ENCODE measurements around the gene MYH10.

MYH10 gene

DNA sequence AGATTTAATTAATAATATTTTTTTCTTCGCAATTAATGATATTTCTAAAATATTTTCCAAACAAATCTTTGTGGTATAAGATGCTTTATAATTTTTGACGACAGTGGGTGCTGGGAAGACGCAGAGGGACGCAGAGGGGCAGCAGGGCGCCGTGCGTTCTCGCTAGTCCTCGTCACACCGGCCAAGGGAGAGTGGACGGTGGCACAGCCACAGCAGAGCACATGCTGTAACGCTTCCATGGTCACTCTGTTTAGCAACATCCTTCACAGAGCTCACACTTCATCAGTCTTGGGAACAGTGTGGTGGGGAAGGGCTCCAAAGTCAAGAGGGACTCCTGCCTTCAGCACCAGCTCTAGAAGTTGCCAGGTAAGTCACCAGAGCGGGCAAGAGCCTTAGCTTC is 134.4 kb downstream of the MYH10 start:
- H3K36me3 ChIP-seq = peaks cover 4% of the 10 kb centered on the region
- H3K4me3 ChIP-seq (ENCODE audit: low read depth in 1 of 2, low read length in 1 of 2) = no peak overlapping the region
- TF ChIP-seq CTCF (IDR thresholded peaks at IDR 0.05) = no peak
- H3K27ac ChIP-seq = no peak overlapping the region
- H3K4me1 ChIP-seq (ENCODE audit: control insufficient read depth in 1 of 2, insufficient read depth in 1 of 2, low read depth in 1 of 2, low read length in 1 of 2) = no peaks in the 10 kb centered on the region
- no peaks in the 10 kb centered on the region for H3K27me3 ChIP-seq
- H3K9me3 ChIP-seq = no peaks in the 10 kb centered on the region

- no peaks in the 10 kb centered on the region for H3K4me1 ChIP-seq (ENCODE audit: control insufficient read depth in 1 of 2, insufficient read depth in 1 of 2, low read depth in 1 of 2, low read length in 1 of 2)
- no peak for TF ChIP-seq CTCF (IDR thresholded peaks at IDR 0.05)
- no peak overlapping the region for H3K27ac ChIP-seq
- H3K36me3 ChIP-seq = peaks cover 13% of the 10 kb centered on the region
- H3K27me3 ChIP-seq = no peaks in the 10 kb centered on the region
- H3K4me3 ChIP-seq (ENCODE audit: low read depth in 1 of 2, low read length in 1 of 2) = no peak overlapping the region
- no peaks in the 10 kb centered on the region for H3K9me3 ChIP-seq
Measured at GRCh38 chr17:8494506-8495111, 135.9 kb downstream of the MYH10 start.

DNA sequence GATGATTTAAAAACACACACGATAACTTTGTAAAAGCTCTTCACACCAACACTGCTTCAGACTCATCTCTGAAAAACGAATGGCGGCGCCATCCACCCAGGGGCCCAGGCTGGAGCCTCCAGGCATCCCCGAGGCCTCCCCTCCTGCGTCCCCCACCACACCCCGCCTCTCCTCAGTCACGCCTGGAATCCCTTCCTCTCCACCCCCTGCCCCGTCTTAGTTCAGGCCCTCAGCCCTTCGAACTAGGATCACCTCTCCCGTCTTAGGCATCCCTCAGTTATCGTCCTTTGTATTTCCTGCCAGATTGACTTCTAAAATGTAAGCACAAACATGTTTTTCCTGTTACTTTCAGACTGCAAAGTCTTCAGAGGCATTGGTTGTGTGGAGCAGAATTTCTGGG is 136.5 kb downstream of the MYH10 start:
- Histone ChIP-seq H3K4me3 (ENCODE audit: low read depth in 1 of 2, low read length in 1 of 2) (no peak overlapping the region), H3K9me3 (no peaks in the 10 kb centered on the region), H3K27me3 (no peaks in the 10 kb centered on the region), H3K4me1 (ENCODE audit: control insufficient read depth in 1 of 2, insufficient read depth in 1 of 2, low read depth in 1 of 2, low read length in 1 of 2) (no peaks in the 10 kb centered on the region), H3K27ac (no peak overlapping the region), H3K36me3 (peaks cover 13% of the 10 kb centered on the region)
- no peak for TF ChIP-seq CTCF (IDR thresholded peaks at IDR 0.05)

DNA sequence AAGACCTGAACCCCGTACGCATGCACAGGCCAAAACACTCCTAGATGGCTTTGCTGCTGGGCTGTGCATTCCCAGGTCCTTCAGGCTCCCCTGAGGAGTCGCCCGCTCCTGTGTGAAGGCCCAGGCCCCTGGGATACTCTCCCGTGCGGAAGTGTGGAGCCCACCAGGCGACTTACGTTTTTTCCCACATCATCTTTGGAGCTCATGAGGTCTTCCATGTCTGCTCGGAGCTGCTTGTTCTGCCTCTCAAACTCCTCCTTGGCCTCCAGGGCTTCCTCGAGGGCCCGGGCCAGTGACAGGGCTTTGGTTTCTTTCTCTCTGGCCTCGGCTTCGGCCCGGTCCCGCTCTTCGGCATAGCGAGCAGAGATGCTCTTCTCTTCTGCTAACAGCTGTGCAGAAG is 138.4 kb downstream of the MYH10 start:
- Histone ChIP-seq H3K4me3 (ENCODE audit: low read depth in 1 of 2, low read length in 1 of 2) (no peak overlapping the region), H3K4me1 (ENCODE audit: control insufficient read depth in 1 of 2, insufficient read depth in 1 of 2, low read depth in 1 of 2, low read length in 1 of 2) (no peaks in the 10 kb centered on the region), H3K27ac (no peak overlapping the region), H3K27me3 (no peaks in the 10 kb centered on the region), H3K36me3 (peaks cover 27% of the 10 kb centered on the region), H3K9me3 (no peaks in the 10 kb centered on the region)
- TF ChIP-seq CTCF (IDR thresholded peaks at IDR 0.05) = no peak

DNA sequence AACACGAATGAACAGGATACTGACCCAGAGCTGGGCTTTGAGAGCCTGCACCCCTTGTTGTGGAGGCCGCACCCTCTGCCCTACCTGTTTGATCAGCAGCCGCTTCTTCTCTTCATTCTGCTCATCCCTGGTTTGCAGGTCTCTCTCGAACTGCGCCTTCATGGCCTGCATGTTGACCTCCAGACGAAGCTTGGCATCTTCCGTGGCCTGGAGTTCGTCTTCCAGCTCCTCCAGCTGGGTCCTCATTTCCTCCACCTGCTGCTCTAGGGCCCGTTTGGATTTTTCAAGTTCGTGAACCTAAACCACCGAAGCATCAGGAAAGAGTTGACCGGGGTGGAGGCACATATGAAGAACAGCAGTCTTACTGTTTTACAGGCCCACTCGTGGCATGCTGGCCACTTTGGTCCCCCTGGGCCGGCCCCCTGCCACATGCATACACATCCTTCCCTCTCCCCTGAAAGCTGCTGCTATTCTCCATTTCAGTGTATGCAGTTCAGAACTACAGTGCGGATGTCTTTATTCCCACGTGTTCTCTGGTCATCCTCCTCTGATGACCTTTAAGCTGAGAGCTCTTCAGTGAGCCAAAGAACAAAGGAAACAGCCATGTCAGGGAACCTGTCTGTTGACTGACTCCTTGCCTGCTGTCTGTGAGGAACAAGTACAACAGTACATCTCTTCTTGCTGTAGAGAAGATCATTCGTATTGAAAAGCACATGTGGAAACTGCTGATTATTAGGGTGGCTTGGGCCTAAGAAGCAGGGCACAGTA is 140.1 kb downstream of the MYH10 start:
- Histone ChIP-seq H3K9me3 (no peaks in the 10 kb centered on the region), H3K4me3 (ENCODE audit: low read depth in 1 of 2, low read length in 1 of 2) (no peak overlapping the region), H3K4me1 (ENCODE audit: control insufficient read depth in 1 of 2, insufficient read depth in 1 of 2, low read depth in 1 of 2, low read length in 1 of 2) (no peaks in the 10 kb centered on the region), H3K27ac (peak overlapping the region; percentile 23), H3K27me3 (no peaks in the 10 kb centered on the region), H3K36me3 (peaks cover 31% of the 10 kb centered on the region)
- TF ChIP-seq CTCF (IDR thresholded peaks at IDR 0.05) = no peak

All from neutrophil (primary cell).